ENCODE results near the gene DLX6. TPM values are rescaled to one million over a fixed set of nuclear protein-coding genes. Genes with fewer than 3 reads are reported as not detected.

DLX6 gene
- total and polyA plus RNA-seq, 7 donors, result not detected

GRCh38 chr7:96970739-96971138 is 34.6 kb upstream of the DLX6 start:
- H3K4me1 ChIP-seq, result no peaks in the 10 kb centered on the region
- no peaks in the 10 kb centered on the region for H3K36me3 ChIP-seq (ENCODE audit: insufficient read depth in 1 of 2, low read depth in 1 of 2)
- no peak overlapping the region for H3K4me3 ChIP-seq
- intact Hi-C loops (cut with DNase I), result no loop called here
- no peak for TF ChIP-seq CTCF (IDR thresholded peaks at IDR 0.05)
- H3K27ac ChIP-seq, result no peak overlapping the region
- peaks cover 0 to 29% (median 0%) of the 10 kb centered on the region in 3 donors for H3K27me3 ChIP-seq (ENCODE audit: insufficient read depth in 3 of 3, low read length in 2 of 3)
- H3K9me3 ChIP-seq, result no peaks in the 10 kb centered on the region
- DNase-seq (no peak), ATAC-seq (no peak)

DNA sequence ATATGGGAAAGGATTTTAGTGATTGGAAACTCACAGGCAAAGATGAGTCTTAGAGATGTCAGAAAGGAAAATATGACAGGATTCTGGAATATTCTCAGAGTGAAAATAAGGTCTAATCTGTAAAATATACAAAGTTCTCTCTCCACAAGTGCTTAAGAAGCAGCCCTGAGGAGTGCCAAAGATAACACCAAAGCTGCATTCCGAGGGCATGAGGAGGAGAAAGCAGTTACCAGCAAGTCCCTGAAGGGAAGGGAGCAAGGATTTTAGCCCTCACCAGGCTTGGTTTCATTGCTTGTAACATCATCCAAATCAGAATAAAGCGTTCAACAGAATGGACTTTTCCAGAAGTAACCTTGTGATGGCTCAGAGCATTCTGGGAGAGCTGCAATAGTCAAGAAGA is 31.4 kb upstream of the DLX6 start:
- Histone ChIP-seq H3K27ac (no peak overlapping the region), H3K9me3 (no peaks in the 10 kb centered on the region), H3K4me3 (no peak overlapping the region), H3K36me3 (ENCODE audit: insufficient read depth in 1 of 2, low read depth in 1 of 2) (no peaks in the 10 kb centered on the region), H3K4me1 (no peaks in the 10 kb centered on the region), H3K27me3 (ENCODE audit: insufficient read depth in 3 of 3, low read length in 2 of 3) (peaks cover 0 to 16% (median 0%) of the 10 kb centered on the region in 3 donors)
- WGBS, 3 donors, result 58 to 82% (median 68%) methylated on average over 2 of the region's 2 CpGs
- no peak for DNase-seq
- no peak for TF ChIP-seq CTCF (IDR thresholded peaks at IDR 0.05)
- no peak for ATAC-seq
- intact Hi-C loops (cut with DNase I), result no loop called here

- no peaks in the 10 kb centered on the region for H3K9me3 ChIP-seq
- H3K36me3 ChIP-seq (ENCODE audit: insufficient read depth in 1 of 2, low read depth in 1 of 2), result no peaks in the 10 kb centered on the region
- 41 to 57% (median 54%) methylated on average over 2 of the region's 2 CpGs for WGBS, 3 donors
- H3K27ac ChIP-seq, result no peak overlapping the region
- intact Hi-C loops (cut with DNase I), result no loop called here
- no peaks in the 10 kb centered on the region for H3K4me1 ChIP-seq
- no peak for DNase-seq
- peaks cover 0 to 8% (median 3%) of the 10 kb centered on the region in 3 donors for H3K27me3 ChIP-seq (ENCODE audit: insufficient read depth in 3 of 3, low read length in 2 of 3)
- no peak overlapping the region for H3K4me3 ChIP-seq
- no peak for TF ChIP-seq CTCF (IDR thresholded peaks at IDR 0.05)
- ATAC-seq, result no peak
Observed at GRCh38 chr7:96976106-96976505, 29.2 kb upstream of the DLX6 start.

DNA sequence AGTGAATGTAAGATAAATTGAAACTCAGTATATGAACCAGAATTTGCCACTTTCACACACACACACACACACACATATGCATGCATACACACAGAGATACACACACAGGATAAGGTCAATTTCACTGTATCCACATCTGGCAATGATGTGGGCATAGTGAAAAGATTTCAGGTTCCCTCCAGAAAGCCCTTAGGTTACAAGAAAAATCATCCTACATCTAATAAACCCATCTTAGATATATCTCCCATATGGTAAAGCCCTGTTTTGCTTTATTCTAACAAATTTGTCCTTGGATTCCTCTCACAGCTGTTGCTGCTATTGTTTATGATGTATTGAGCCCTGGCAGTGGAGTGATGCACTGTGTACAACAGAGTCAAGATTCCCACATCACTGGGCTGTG is 27.9 kb upstream of the DLX6 start:
- Histone ChIP-seq H3K36me3 (ENCODE audit: insufficient read depth in 1 of 2, low read depth in 1 of 2) (no peaks in the 10 kb centered on the region), H3K4me3 (no peak overlapping the region), H3K27ac (no peak overlapping the region), H3K9me3 (no peaks in the 10 kb centered on the region), H3K4me1 (no peaks in the 10 kb centered on the region), H3K27me3 (ENCODE audit: insufficient read depth in 3 of 3, low read length in 2 of 3) (peaks cover 0 to 20% (median 3%) of the 10 kb centered on the region in 3 donors)
- DNase-seq (no peak), ATAC-seq (no peak)
- TF ChIP-seq CTCF (IDR thresholded peaks at IDR 0.05), result no peak
- intact Hi-C loops (cut with DNase I), result no loop called here

DNA sequence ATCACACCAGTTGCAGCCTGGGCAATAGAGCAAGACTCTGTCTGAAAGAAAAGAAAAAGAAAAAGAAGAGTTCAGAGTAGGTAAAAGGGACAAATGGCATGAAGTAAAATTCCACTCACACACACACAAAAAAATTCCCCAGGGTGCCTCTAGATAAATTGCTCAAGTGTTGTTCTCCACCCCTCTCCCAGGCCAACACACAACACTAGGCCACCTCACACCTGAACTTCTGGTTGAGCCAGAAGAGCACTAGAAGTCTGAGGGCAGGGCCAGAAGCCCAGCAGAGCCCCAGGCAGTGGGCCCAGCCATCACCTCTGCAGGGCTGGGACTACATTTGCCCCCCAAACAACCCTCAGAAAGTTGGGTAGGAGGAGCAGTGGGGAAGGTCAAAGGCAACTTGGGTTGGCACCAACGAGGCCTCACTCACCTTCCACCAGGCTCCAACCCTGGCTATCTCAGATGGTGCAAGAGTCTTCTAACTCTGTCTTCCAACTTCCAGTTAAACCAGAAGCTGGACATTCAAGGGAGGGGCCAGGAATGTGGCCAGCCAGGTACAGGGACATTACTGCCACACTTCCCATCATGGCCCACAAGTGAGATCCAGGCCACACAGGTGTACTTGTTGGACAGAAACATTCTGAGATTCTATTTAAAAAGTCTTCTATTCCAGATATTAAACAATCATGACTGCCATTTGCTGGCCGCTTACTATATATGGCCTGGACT is 25.6 kb upstream of the DLX6 start:
- Histone ChIP-seq H3K27me3 (ENCODE audit: insufficient read depth in 3 of 3, low read length in 2 of 3) (peaks cover 0 to 27% (median 5%) of the 10 kb centered on the region in 3 donors), H3K9me3 (no peaks in the 10 kb centered on the region), H3K36me3 (ENCODE audit: insufficient read depth in 1 of 2, low read depth in 1 of 2) (no peaks in the 10 kb centered on the region), H3K27ac (no peak overlapping the region), H3K4me3 (no peak overlapping the region), H3K4me1 (no peaks in the 10 kb centered on the region)
- no peak for TF ChIP-seq CTCF (IDR thresholded peaks at IDR 0.05)
- DNase-seq (no peak), ATAC-seq (no peak)
- intact Hi-C loops (cut with DNase I), result no loop called here
- 85 to 91% (median 89%) methylated on average over 2 of the region's 2 CpGs for WGBS, 3 donors

Data from psoas muscle (tissue), 8 donors.